Measurements from ENCODE around the gene KANK4. TPM values are rescaled to one million over a fixed set of nuclear protein-coding genes. Genes with fewer than 3 reads are reported as not detected.

KANK4 gene
- total and polyA plus RNA-seq, 2 of the 4 experiments (the other 2 are of a cell fraction), result not detected

GRCh38 chr1:62187548-62187947 lies 131.7 kb downstream of the KANK4 start:
- H3K9ac ChIP-seq (ENCODE audit: low read depth, low read length), result no peak overlapping the region
- H2BK120ac ChIP-seq (ENCODE audit: low read depth, low read length), result no peak overlapping the region
- H3K14ac ChIP-seq (replicated peaks; ENCODE audit: low read depth, low read length), result no peak overlapping the region
- no peak overlapping the region for H3K23ac ChIP-seq (ENCODE audit: low read depth, low read length)
- POLR2A ChIA-PET (ENCODE audit: unreplicated experiment), result no interaction called here
- in situ Hi-C loops (cut with MboI; ENCODE audit: low sequenced_read_pairs), result loop anchor here (25.0 kb wide), 1 partner anchor 550 kb away; no protein-coding TSS in a partner anchor
- no peak overlapping the region for H3K4me2 ChIP-seq (ENCODE audit: low read depth, low read length)
- H3K79me1 ChIP-seq (ENCODE audit: low read depth in 1 of 2, low read length in 2 of 2), result no peaks in the 10 kb centered on the region
- H3K18ac ChIP-seq (ENCODE audit: low read depth, low read length), result no peak overlapping the region
- CTCF ChIA-PET, result no interaction called here
- intact Hi-C loops (cut with micrococcal nuclease), result no loop called here
- ATAC-seq (ENCODE audit: low read depth) (no peak), DNase-seq (no peak)
- no peak overlapping the region for H2AK9ac ChIP-seq (replicated peaks; ENCODE audit: low read depth, low read length, poor library complexity)
- H4K5ac ChIP-seq (ENCODE audit: low read depth, low read length), result no peak overlapping the region
- no peaks in the 10 kb centered on the region for H3K9me1 ChIP-seq (ENCODE audit: insufficient read depth, low read length)
- H4K20me1 ChIP-seq (ENCODE audit: insufficient read depth, low read length), result no peaks in the 10 kb centered on the region
- BruUV-seq (replicated peaks), result no TSS peak
- no peak overlapping the region for H3K56ac ChIP-seq (ENCODE audit: extremely low read depth, insufficient read depth, low read length)
- H2AK5ac ChIP-seq (ENCODE audit: low read depth, low read length), result no peak overlapping the region
- H3K36me3 ChIP-seq (ENCODE audit: control insufficient read depth, insufficient read depth, low read length), result no peaks in the 10 kb centered on the region
- TF ChIP-seq RCOR1 (IDR thresholded peaks at IDR 0.05; ENCODE audit: insufficient replicate concordance, low read length) (no peak), MAZ (IDR thresholded peaks at IDR 0.05; ENCODE audit: borderline replicate concordance, low read depth, low read length) (no peak), NFE2L2 (IDR thresholded peaks at IDR 0.05; ENCODE audit: low read depth, low read length) (no peak), CHD1 (IDR thresholded peaks at IDR 0.05; ENCODE audit: low read depth, low read length) (no peak), RFX5 (IDR thresholded peaks at IDR 0.05; ENCODE audit: low read depth, low read length) (no peak), SMC3 (IDR thresholded peaks at IDR 0.05; ENCODE audit: low read depth, low read length) (no peak)
- dilution Hi-C loops (cut with HindIII; ENCODE audit: low sequenced_read_pairs, unreplicated experiment), result no loop called here
- no peaks in the 10 kb centered on the region for H3K27me3 ChIP-seq (ENCODE audit: control insufficient read depth, insufficient read depth, low read length)
- H4K8ac ChIP-seq (ENCODE audit: low read depth in 2 of 2, low read length in 2 of 2), result no peak overlapping the region
- no peak overlapping the region for H2BK15ac ChIP-seq (ENCODE audit: low read depth, low read length)
- no CpG with 5 or more reads among the region's 5 CpGs for WGBS, 2 experiments (ENCODE audit: extremely low coverage in 2 of 2, insufficient read length in 1 of 2)
- no peak overlapping the region for H4K91ac ChIP-seq (ENCODE audit: insufficient read depth, low read depth, low read length)
- H2BK20ac ChIP-seq (ENCODE audit: low read depth, low read length), result no peak overlapping the region
- no peak overlapping the region for H3K4ac ChIP-seq (ENCODE audit: low read depth, low read length)
- H3K27ac ChIP-seq (ENCODE audit: insufficient read depth, low read length), result no peak overlapping the region
- no peak overlapping the region for H2AFZ ChIP-seq (replicated peaks; ENCODE audit: low read length, poor library complexity)
- no peak overlapping the region for H3K4me3 ChIP-seq (ENCODE audit: insufficient read depth, low read depth, low read length)
- H3K4me1 ChIP-seq (ENCODE audit: control insufficient read depth, insufficient read depth, low read length), result no peaks in the 10 kb centered on the region
- H2BK5ac ChIP-seq (ENCODE audit: low read depth, low read length, poor library complexity, severe bottlenecking), result no peak overlapping the region
- no peaks in the 10 kb centered on the region for H3K9me3 ChIP-seq (ENCODE audit: control insufficient read depth, insufficient read depth, low read length)

Small RNA genes within 50 kb of the gene (microRNA-seq; reads per million reads assigned to microRNA genes)
- gene RNU6-371P (ENCODE audit: insufficient read depth, insufficient read length), result not detected

Small RNA genes within 50 kb of the gene (small RNA-seq; reads per million reads assigned to genes)
- 0 reads per million in 5 experiments for gene RNU6-371P

Other genes with a start within 250 kb of the KANK4 start
- gene L1TD1, start 124.6 kb downstream of the KANK4 start, total RNA-seq (2012; rRNA removed), result not detected in 2 replicates
- not detected in 2 replicates for gene L1TD1, start 124.6 kb downstream of the KANK4 start, polyA plus RNA-seq (2012; rRNA removed)
- gene USP1, start 117.6 kb upstream of the KANK4 start, total RNA-seq (2012; rRNA removed), result 9.7 and 26.1 TPM in 2 replicates
- 5.9 and 7.5 TPM in 2 replicates for gene USP1, start 117.6 kb upstream of the KANK4 start, polyA plus RNA-seq (2012; rRNA removed)

Measured in IMR-90 (cell line).